Measurements from ENCODE around the gene ITGAD.

ITGAD gene

GRCh38 chr16:31361201-31362110 lies 31.7 kb upstream of the ITGAD start:
- no peak overlapping the region for H3K27ac Mint-ChIP-seq
- H3K27me3 Mint-ChIP-seq = no peaks in the 10 kb centered on the region
- H3K4me1 Mint-ChIP-seq (ENCODE audit: low read depth) = peaks cover 33% of the 10 kb centered on the region
- no peaks in the 10 kb centered on the region for H3K36me3 Mint-ChIP-seq (ENCODE audit: low read depth)
- H3K9me3 Mint-ChIP-seq = no peaks in the 10 kb centered on the region
- no peak overlapping the region for H3K4me3 Mint-ChIP-seq

- no peaks in the 10 kb centered on the region for H3K9me3 Mint-ChIP-seq
- no peak overlapping the region for H3K27ac Mint-ChIP-seq
- H3K4me3 Mint-ChIP-seq = no peak overlapping the region
- no peaks in the 10 kb centered on the region for H3K36me3 Mint-ChIP-seq (ENCODE audit: low read depth)
- H3K4me1 Mint-ChIP-seq (ENCODE audit: low read depth) = peaks cover 33% of the 10 kb centered on the region
- H3K27me3 Mint-ChIP-seq = no peaks in the 10 kb centered on the region
These were observed 30.4 kb upstream of the ITGAD start for GRCh38 chr16:31362476-31363405.

- Mint-ChIP-seq H3K9me3 (no peaks in the 10 kb centered on the region), H3K4me3 (no peak overlapping the region), H3K27ac (no peak overlapping the region), H3K36me3 (ENCODE audit: low read depth) (no peaks in the 10 kb centered on the region), H3K4me1 (ENCODE audit: low read depth) (peaks cover 32% of the 10 kb centered on the region), H3K27me3 (no peaks in the 10 kb centered on the region)
These were observed 29.4 kb upstream of the ITGAD start for GRCh38 chr16:31363721-31364120.

GRCh38 chr16:31364421-31364820 lies 28.7 kb upstream of the ITGAD start:
- Mint-ChIP-seq H3K9me3 (no peaks in the 10 kb centered on the region), H3K36me3 (ENCODE audit: low read depth) (no peaks in the 10 kb centered on the region), H3K27ac (no peak overlapping the region), H3K4me1 (ENCODE audit: low read depth) (peaks cover 32% of the 10 kb centered on the region), H3K4me3 (no peak overlapping the region), H3K27me3 (no peaks in the 10 kb centered on the region)

- Mint-ChIP-seq H3K4me3 (no peak overlapping the region), H3K9me3 (no peaks in the 10 kb centered on the region), H3K36me3 (ENCODE audit: low read depth) (no peaks in the 10 kb centered on the region), H3K27ac (no peak overlapping the region), H3K4me1 (ENCODE audit: low read depth) (peaks cover 32% of the 10 kb centered on the region), H3K27me3 (no peaks in the 10 kb centered on the region)
These were observed 27.8 kb upstream of the ITGAD start for GRCh38 chr16:31365131-31365865.

- Mint-ChIP-seq H3K27me3 (no peaks in the 10 kb centered on the region), H3K27ac (no peak overlapping the region), H3K9me3 (no peaks in the 10 kb centered on the region), H3K4me3 (no peak overlapping the region), H3K36me3 (ENCODE audit: low read depth) (no peaks in the 10 kb centered on the region), H3K4me1 (ENCODE audit: low read depth) (peaks cover 32% of the 10 kb centered on the region)
These were observed 25.3 kb upstream of the ITGAD start for GRCh38 chr16:31367853-31368252.

- H3K36me3 Mint-ChIP-seq (ENCODE audit: low read depth) = no peaks in the 10 kb centered on the region
- no peak overlapping the region for H3K4me3 Mint-ChIP-seq
These were observed 22.1 kb upstream of the ITGAD start for GRCh38 chr16:31371008-31371407.

GRCh38 chr16:31371619-31372484 lies 21.3 kb upstream of the ITGAD start:
- H3K4me3 Mint-ChIP-seq = no peak overlapping the region
- peaks cover 5% of the 10 kb centered on the region for H3K9me3 Mint-ChIP-seq
- H3K4me1 Mint-ChIP-seq (ENCODE audit: low read depth) = peaks cover 8% of the 10 kb centered on the region
- no peaks in the 10 kb centered on the region for H3K27me3 Mint-ChIP-seq
- H3K27ac Mint-ChIP-seq = no peak overlapping the region
- no peaks in the 10 kb centered on the region for H3K36me3 Mint-ChIP-seq (ENCODE audit: low read depth)

More at GRCh38 chr16:31371008-31371407, 22.1 kb upstream of the ITGAD start:
- no peaks in the 10 kb centered on the region for H3K27me3 Mint-ChIP-seq
- peaks cover 5% of the 10 kb centered on the region for H3K9me3 Mint-ChIP-seq
- H3K4me1 Mint-ChIP-seq (ENCODE audit: low read depth) = peaks cover 16% of the 10 kb centered on the region
- H3K27ac Mint-ChIP-seq = no peak overlapping the region

GRCh38 chr16:31373235-31373634 lies 19.9 kb upstream of the ITGAD start:
- Mint-ChIP-seq H3K9me3 (peaks cover 5% of the 10 kb centered on the region), H3K36me3 (ENCODE audit: low read depth) (no peaks in the 10 kb centered on the region), H3K27ac (no peak overlapping the region), H3K4me1 (ENCODE audit: low read depth) (no peaks in the 10 kb centered on the region), H3K27me3 (no peaks in the 10 kb centered on the region), H3K4me3 (no peak overlapping the region)

- H3K27ac Mint-ChIP-seq = no peak overlapping the region
- H3K4me1 Mint-ChIP-seq (ENCODE audit: low read depth) = no peaks in the 10 kb centered on the region
- H3K27me3 Mint-ChIP-seq = no peaks in the 10 kb centered on the region
- H3K9me3 Mint-ChIP-seq = peaks cover 5% of the 10 kb centered on the region
- H3K4me3 Mint-ChIP-seq = no peak overlapping the region
- no peaks in the 10 kb centered on the region for H3K36me3 Mint-ChIP-seq (ENCODE audit: low read depth)
These were observed 17.9 kb upstream of the ITGAD start for GRCh38 chr16:31375231-31375630.

GRCh38 chr16:31376705-31377104 lies 16.4 kb upstream of the ITGAD start:
- H3K4me3 Mint-ChIP-seq = no peak overlapping the region
- no peaks in the 10 kb centered on the region for H3K4me1 Mint-ChIP-seq (ENCODE audit: low read depth)
- H3K9me3 Mint-ChIP-seq = peaks cover 5% of the 10 kb centered on the region
- no peaks in the 10 kb centered on the region for H3K36me3 Mint-ChIP-seq (ENCODE audit: low read depth)
- H3K27ac Mint-ChIP-seq = no peak overlapping the region
- H3K27me3 Mint-ChIP-seq = no peaks in the 10 kb centered on the region

- Mint-ChIP-seq H3K9me3 (peaks cover 5% of the 10 kb centered on the region), H3K27me3 (no peaks in the 10 kb centered on the region), H3K4me1 (ENCODE audit: low read depth) (no peaks in the 10 kb centered on the region), H3K4me3 (no peak overlapping the region), H3K36me3 (ENCODE audit: low read depth) (no peaks in the 10 kb centered on the region), H3K27ac (no peak overlapping the region)
These were observed 15.8 kb upstream of the ITGAD start for GRCh38 chr16:31377210-31377903.

GRCh38 chr16:31380201-31380600 lies 12.9 kb upstream of the ITGAD start:
- peaks cover 4% of the 10 kb centered on the region for H3K9me3 Mint-ChIP-seq
- H3K27ac Mint-ChIP-seq = no peak overlapping the region
- no peaks in the 10 kb centered on the region for H3K27me3 Mint-ChIP-seq
- H3K4me3 Mint-ChIP-seq = no peak overlapping the region
- H3K36me3 Mint-ChIP-seq (ENCODE audit: low read depth) = no peaks in the 10 kb centered on the region
- H3K4me1 Mint-ChIP-seq (ENCODE audit: low read depth) = peaks cover 5% of the 10 kb centered on the region

All from stimulated activated naive CD8-positive, alpha-beta T cell treated with anti-CD3 and anti-CD28 coated beads, Interleukin-15, Interleukin-2, amounts not matched to agents 100 ng/mL and 50 ng/mL, for 24 hours (primary cell).